Measurements from ENCODE around the gene RRAGB.

DNA sequence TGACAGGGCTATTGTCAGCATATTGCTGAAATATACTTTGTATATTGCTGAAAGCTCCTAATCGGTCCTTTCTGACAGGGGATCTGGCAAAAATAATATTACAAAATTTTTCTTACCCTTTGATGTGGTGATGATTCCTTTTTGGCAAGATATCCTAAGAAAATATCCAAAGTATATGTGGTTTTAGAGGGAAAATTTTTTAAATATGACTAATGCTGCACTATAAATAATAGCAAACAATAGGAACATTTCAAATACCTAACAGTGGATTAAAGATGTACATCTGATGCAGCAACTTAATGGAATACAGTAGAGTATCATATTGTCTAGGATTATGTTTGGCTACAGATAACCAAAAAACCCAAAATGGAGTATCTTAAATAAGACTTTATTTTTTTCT is 49.6 kb downstream of the RRAGB start:
- TF ChIP-seq, protein P1, sequence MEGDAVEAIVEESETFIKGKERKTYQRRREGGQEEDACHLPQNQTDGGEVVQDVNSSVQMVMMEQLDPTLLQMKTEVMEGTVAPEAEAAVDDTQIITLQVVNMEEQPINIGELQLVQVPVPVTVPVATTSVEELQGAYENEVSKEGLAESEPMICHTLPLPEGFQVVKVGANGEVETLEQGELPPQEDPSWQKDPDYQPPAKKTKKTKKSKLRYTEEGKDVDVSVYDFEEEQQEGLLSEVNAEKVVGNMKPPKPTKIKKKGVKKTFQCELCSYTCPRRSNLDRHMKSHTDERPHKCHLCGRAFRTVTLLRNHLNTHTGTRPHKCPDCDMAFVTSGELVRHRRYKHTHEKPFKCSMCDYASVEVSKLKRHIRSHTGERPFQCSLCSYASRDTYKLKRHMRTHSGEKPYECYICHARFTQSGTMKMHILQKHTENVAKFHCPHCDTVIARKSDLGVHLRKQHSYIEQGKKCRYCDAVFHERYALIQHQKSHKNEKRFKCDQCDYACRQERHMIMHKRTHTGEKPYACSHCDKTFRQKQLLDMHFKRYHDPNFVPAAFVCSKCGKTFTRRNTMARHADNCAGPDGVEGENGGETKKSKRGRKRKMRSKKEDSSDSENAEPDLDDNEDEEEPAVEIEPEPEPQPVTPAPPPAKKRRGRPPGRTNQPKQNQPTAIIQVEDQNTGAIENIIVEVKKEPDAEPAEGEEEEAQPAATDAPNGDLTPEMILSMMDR (IDR thresholded peaks at IDR 0.05; ENCODE audit: low read length) = no peak
- TF ChIP-seq EZH2phosphoT487 (IDR thresholded peaks at IDR 0.05; ENCODE audit: low read length) (no peak), EZH2 (optimal IDR thresholded peaks at IDR 0.05; ENCODE audit: low read depth, low read length) (no peak)
